GM12865 (cell line): ENCODE results near the gene KPNA6.
"Not testable (repeated sequence)": the region's sequence is repeated elsewhere in the genome, so short reads cannot be mapped to it uniquely, and the experiment has no call there.

Source experiments
- DNase-seq: peaks from one replicate; pipeline ENCODE4 v3.0.0; 2010; ENCODE audit warnings: low read depth
- H3K4me3 ChIP-seq: 2 replicates; pipeline ENCODE4 v1.5.1; 2011; ENCODE audit warnings: mild to moderate bottlenecking, low read depth, low read length, control low read depth
- CTCF ChIP-seq: IDR thresholded peaks from 2 replicates; pipeline ENCODE4 v1.5.1; 2011; ENCODE audit warnings: low read length, control low read depth, low read depth, inconsistent platforms; ENCODE audit not compliant: insufficient read depth; ENCODE audit errors: missing control alignments

KPNA6 gene

GRCh38 chr1:32114420-32114819, 6.6 kb downstream of the KPNA6 start:
- H3K4me3 ChIP-seq = no peak overlapping the region
- no peak for DNase-seq
- no peak for TF ChIP-seq CTCF

- no peak for TF ChIP-seq CTCF
- DNase-seq = no peak
- no peak overlapping the region for H3K4me3 ChIP-seq
Measured at GRCh38 chr1:32115496-32115895, 7.6 kb downstream of the KPNA6 start.

GRCh38 chr1:32116531-32116930, 8.7 kb downstream of the KPNA6 start:
- TF ChIP-seq CTCF = no peak
- DNase-seq = no peak
- H3K4me3 ChIP-seq = no peak overlapping the region

DNA sequence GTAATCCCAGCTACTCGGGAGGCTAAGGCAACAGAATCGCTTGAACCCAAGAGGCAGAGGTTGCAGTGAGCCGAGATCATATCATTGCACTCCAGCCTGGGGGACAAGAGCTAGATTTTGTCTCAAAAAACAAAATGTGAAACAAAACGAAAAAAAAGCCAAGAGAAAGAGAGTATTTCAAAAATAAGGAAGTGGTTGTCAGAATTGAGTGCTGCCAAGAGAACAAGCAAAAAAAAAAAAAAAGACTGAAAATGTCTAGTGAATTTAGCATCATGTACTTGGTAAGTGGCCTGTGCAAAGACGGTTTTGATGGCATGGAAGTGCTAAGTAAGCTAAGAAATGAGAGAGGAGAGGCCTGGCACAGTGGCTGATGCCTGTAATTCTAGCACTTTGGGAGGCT, 14.3 kb downstream of the KPNA6 start:
- no peak for TF ChIP-seq CTCF

DNA sequence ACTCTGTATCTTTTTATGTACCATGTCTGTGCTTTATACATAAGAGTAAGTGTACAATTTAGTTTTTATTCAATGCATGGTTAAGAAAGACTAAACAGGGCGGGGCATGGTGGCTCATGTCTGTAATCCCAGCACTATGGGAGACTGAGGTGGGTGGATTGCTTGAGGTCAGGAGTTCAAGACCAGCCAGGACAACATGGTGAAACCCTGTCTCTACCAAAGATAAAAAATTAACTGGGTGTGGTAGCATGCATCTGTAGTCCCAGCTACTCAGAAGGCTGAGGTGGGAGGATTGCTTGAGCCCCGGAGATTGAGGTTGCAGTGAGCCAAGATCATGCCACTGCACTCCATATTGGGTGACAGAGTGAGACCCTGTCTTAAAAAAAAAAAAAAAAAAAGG, 15.5 kb downstream of the KPNA6 start:
- not testable (repeated sequence) for DNase-seq, H3K4me3 ChIP-seq

More for the DNA sequence above, 14.3 kb downstream of the KPNA6 start:
- no peak for DNase-seq
- no peak overlapping the region for H3K4me3 ChIP-seq

- no peak overlapping the region for H3K4me3 ChIP-seq
- TF ChIP-seq CTCF = no peak
- DNase-seq = no peak
Measured at GRCh38 chr1:32125313-32125712, 17.5 kb downstream of the KPNA6 start.

- DNase-seq = no peak
- no peak overlapping the region for H3K4me3 ChIP-seq
- TF ChIP-seq CTCF = no peak
Measured at GRCh38 chr1:32126770-32127169, 18.9 kb downstream of the KPNA6 start.
